Cardiac muscle cell (in vitro differentiated cells and primary cell): ENCODE results near the gene FAM221B. TPM values are rescaled to one million over a fixed set of nuclear protein-coding genes. Genes with fewer than 3 reads are reported as not detected.

Source experiments
- DNase-seq, 2 donors: peaks; one replicate each; pipeline versions ENCODE4 v3.0.0 to v3.0.0-alpha.2; 2010 to 2017; ENCODE audit warnings: low read depth in 1 of 2, low spot score in 1 of 2
- H3K27ac ChIP-seq: fragments of 200-600 bp; sonication (generic); 2 replicates; pipeline ENCODE4 v1.5.1; 2016
- H3K27me3 ChIP-seq: fragments of 200-600 bp; sonication (generic); 2 replicates; pipeline ENCODE4 v1.6.0; 2016; ENCODE audit warnings: control low read depth
- H3K36me3 ChIP-seq: fragments of 200-600 bp; sonication (generic); 2 replicates; pipeline ENCODE4 v1.5.1; 2016; ENCODE audit warnings: control low read depth
- H3K4me1 ChIP-seq: fragments of 200-600 bp; sonication (generic); 2 replicates; pipeline ENCODE4 v1.8.1; 2017; ENCODE audit warnings: low read depth, mild to moderate bottlenecking, mixed run types
- H3K4me3 ChIP-seq: fragments of 200-600 bp; sonication (generic); 2 replicates; pipeline ENCODE4 v1.5.1; 2016; ENCODE audit warnings: mild to moderate bottlenecking
- H3K9me3 ChIP-seq: fragments of 200-600 bp; sonication (generic); 2 replicates; pipeline ENCODE4 v1.5.1; 2017; ENCODE audit warnings: low read depth, mild to moderate bottlenecking, control low read depth
- polyA plus RNA-seq: library from polyadenylated mRNA; unstranded; fragments of >200 nt; fragmentation: Nextera tagmentation; extraction: Ambion mirVana; gene quantifications from 2 replicates; pipeline ENCODE4 v1.2.1, GENCODE V29; 2016
- total RNA-seq: library from RNA; depleted of rRNA; stranded (reverse); fragments of >200 nt; gene quantifications from 2 replicates; pipeline ENCODE4 v1.2.3, GENCODE V29; 2016
- TF ChIP-seq, protein P1 (sequence below): IDR thresholded peaks from 2 replicates; pipeline ENCODE4 v1.5.1; 2012; ENCODE audit warnings: low read depth, mild to moderate bottlenecking, low read length

The FAM221B gene
- total and polyA plus RNA-seq, 2 experiments from 2014 or later: 0.66 TPM; not detected in 1

DNA sequence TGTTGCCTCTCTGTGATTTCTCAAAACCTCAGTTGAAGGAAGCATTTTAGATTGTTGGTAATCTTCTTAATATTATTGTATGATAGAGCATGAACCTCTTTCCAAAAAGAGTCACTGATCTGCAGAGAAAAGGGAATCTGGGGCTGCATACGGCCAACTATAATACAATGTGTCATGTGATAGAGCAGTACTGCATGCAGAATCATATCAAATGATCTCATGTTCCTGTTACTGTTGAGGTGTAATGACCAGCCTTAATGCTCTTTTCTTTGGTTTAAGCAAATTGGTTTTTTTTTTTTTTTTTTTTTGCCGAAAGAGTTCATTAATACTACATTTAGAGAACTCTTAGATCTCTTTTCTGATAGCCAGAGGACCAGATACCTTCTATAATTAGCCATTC, 61.5 kb downstream of the FAM221B start:
- TF ChIP-seq, protein P1, sequence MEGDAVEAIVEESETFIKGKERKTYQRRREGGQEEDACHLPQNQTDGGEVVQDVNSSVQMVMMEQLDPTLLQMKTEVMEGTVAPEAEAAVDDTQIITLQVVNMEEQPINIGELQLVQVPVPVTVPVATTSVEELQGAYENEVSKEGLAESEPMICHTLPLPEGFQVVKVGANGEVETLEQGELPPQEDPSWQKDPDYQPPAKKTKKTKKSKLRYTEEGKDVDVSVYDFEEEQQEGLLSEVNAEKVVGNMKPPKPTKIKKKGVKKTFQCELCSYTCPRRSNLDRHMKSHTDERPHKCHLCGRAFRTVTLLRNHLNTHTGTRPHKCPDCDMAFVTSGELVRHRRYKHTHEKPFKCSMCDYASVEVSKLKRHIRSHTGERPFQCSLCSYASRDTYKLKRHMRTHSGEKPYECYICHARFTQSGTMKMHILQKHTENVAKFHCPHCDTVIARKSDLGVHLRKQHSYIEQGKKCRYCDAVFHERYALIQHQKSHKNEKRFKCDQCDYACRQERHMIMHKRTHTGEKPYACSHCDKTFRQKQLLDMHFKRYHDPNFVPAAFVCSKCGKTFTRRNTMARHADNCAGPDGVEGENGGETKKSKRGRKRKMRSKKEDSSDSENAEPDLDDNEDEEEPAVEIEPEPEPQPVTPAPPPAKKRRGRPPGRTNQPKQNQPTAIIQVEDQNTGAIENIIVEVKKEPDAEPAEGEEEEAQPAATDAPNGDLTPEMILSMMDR: no peak
- DNase-seq: no peak
- Histone ChIP-seq H3K4me1 (no peaks in the 10 kb centered on the region), H3K9me3 (no peaks in the 10 kb centered on the region), H3K27me3 (no peaks in the 10 kb centered on the region), H3K27ac (no peak overlapping the region), H3K4me3 (no peak overlapping the region), H3K36me3 (no peaks in the 10 kb centered on the region)

Other genes starting within 250 kb of the FAM221B start
- 32.4 and 42.5 TPM in 2 replicates for gene TESK1, start 223.5 kb downstream of the FAM221B start, total RNA-seq
- gene TESK1, start 223.5 kb downstream of the FAM221B start, polyA plus RNA-seq: 30.3 and 30.8 TPM in 2 replicates
- gene CD72, start 210.3 kb downstream of the FAM221B start, total RNA-seq: 1.4 and 5.1 TPM in 2 replicates
- 2.3 and 12.3 TPM in 2 replicates for gene CD72, start 210.3 kb downstream of the FAM221B start, polyA plus RNA-seq
- not detected in 2 replicates for gene SIT1, start 177.8 kb downstream of the FAM221B start, total RNA-seq
- gene SIT1, start 177.8 kb downstream of the FAM221B start, polyA plus RNA-seq: 0.21 and 0.46 TPM in 2 replicates
- gene RMRP, start 170.7 kb downstream of the FAM221B start, total RNA-seq: 6,299 and 17,487 TPM in 2 replicates
- gene RMRP, start 170.7 kb downstream of the FAM221B start, polyA plus RNA-seq: not detected in 2 replicates
- 26.5 and 29.3 TPM in 2 replicates for gene CCDC107, start 170.4 kb downstream of the FAM221B start, total RNA-seq
- gene CCDC107, start 170.4 kb downstream of the FAM221B start, polyA plus RNA-seq: 68.5 and 75.1 TPM in 2 replicates
- gene ARHGEF39, start 163.5 kb downstream of the FAM221B start, total RNA-seq: 1.5 and 12.6 TPM in 2 replicates
- gene ARHGEF39, start 163.5 kb downstream of the FAM221B start, polyA plus RNA-seq: 5.6 and 36.9 TPM in 2 replicates
- gene CA9, start 154.8 kb downstream of the FAM221B start, total RNA-seq: 2.4 and 3.1 TPM in 2 replicates
- 2.6 and 4.9 TPM in 2 replicates for gene CA9, start 154.8 kb downstream of the FAM221B start, polyA plus RNA-seq
- 645 and 899 TPM in 2 replicates for gene TPM2, start 138.8 kb downstream of the FAM221B start, total RNA-seq
- 761 and 1,591 TPM in 2 replicates for gene TPM2, start 138.8 kb downstream of the FAM221B start, polyA plus RNA-seq
- 172 and 178 TPM in 2 replicates for gene TLN1, start 96.5 kb downstream of the FAM221B start, total RNA-seq
- gene TLN1, start 96.5 kb downstream of the FAM221B start, polyA plus RNA-seq: 96.0 and 98.0 TPM in 2 replicates
- 45.7 and 51.5 TPM in 2 replicates for gene CREB3, start 96.1 kb downstream of the FAM221B start, total RNA-seq
- 62.3 and 84.2 TPM in 2 replicates for gene CREB3, start 96.1 kb downstream of the FAM221B start, polyA plus RNA-seq
- 132 and 157 TPM in 2 replicates for gene GBA2, start 79.5 kb downstream of the FAM221B start, total RNA-seq
- gene GBA2, start 79.5 kb downstream of the FAM221B start, polyA plus RNA-seq: 135 and 140 TPM in 2 replicates
- 24.1 and 30.4 TPM in 2 replicates for gene RGP1, start 79.4 kb downstream of the FAM221B start, total RNA-seq
- 17.9 and 21.8 TPM in 2 replicates for gene RGP1, start 79.4 kb downstream of the FAM221B start, polyA plus RNA-seq
- gene MSMP, start 74.5 kb downstream of the FAM221B start, total RNA-seq: not detected in 2 replicates
- not detected in 2 replicates for gene MSMP, start 74.5 kb downstream of the FAM221B start, polyA plus RNA-seq
- 12.5 and 12.6 TPM in 2 replicates for gene NPR2, start 37.1 kb downstream of the FAM221B start, total RNA-seq
- gene NPR2, start 37.1 kb downstream of the FAM221B start, polyA plus RNA-seq: 13.2 and 16.2 TPM in 2 replicates
- gene SPAG8, start 16.5 kb downstream of the FAM221B start, total RNA-seq: 2.9 and 3.7 TPM in 2 replicates
- 4.2 and 6.1 TPM in 2 replicates for gene SPAG8, start 16.5 kb downstream of the FAM221B start, polyA plus RNA-seq
- 48.5 and 83.9 TPM in 2 replicates for gene HINT2, start 13.7 kb downstream of the FAM221B start, total RNA-seq
- 161 and 177 TPM in 2 replicates for gene HINT2, start 13.7 kb downstream of the FAM221B start, polyA plus RNA-seq
- 15.0 and 17.9 TPM in 2 replicates for gene TMEM8B, start 496 bp upstream of the FAM221B start, total RNA-seq
- 17.0 and 21.8 TPM in 2 replicates for gene TMEM8B, start 496 bp upstream of the FAM221B start, polyA plus RNA-seq
- gene OR13J1, start 41.7 kb upstream of the FAM221B start, total RNA-seq: not detected in 2 replicates
- not detected in 2 replicates for gene OR13J1, start 41.7 kb upstream of the FAM221B start, polyA plus RNA-seq
- not detected in 2 replicates for gene HRCT1, start 77.5 kb upstream of the FAM221B start, total RNA-seq
- not detected in 2 replicates for gene HRCT1, start 77.5 kb upstream of the FAM221B start, polyA plus RNA-seq
- gene SPAAR, start 80.8 kb upstream of the FAM221B start, total RNA-seq: 0.07 and 0.09 TPM in 2 replicates
- gene SPAAR, start 80.8 kb upstream of the FAM221B start, polyA plus RNA-seq: 0.15 TPM in 1 of 2 replicates, not detected in the other
- gene OR2S2, start 129.4 kb upstream of the FAM221B start, total RNA-seq: not detected in 2 replicates
- not detected in 2 replicates for gene OR2S2, start 129.4 kb upstream of the FAM221B start, polyA plus RNA-seq
- 6.4 and 8.5 TPM in 2 replicates for gene RECK, start 208.2 kb upstream of the FAM221B start, total RNA-seq
- 11.1 and 15.3 TPM in 2 replicates for gene RECK, start 208.2 kb upstream of the FAM221B start, polyA plus RNA-seq